ENCODE results near the gene PDGFRB. TPM values are rescaled to one million over a fixed set of nuclear protein-coding genes. Genes with fewer than 3 reads are reported as not detected.

PDGFRB gene
- total RNA-seq, 6 experiments from 2014 or later, result 6.8 to 19.5 (median 9.4) TPM

DNA sequence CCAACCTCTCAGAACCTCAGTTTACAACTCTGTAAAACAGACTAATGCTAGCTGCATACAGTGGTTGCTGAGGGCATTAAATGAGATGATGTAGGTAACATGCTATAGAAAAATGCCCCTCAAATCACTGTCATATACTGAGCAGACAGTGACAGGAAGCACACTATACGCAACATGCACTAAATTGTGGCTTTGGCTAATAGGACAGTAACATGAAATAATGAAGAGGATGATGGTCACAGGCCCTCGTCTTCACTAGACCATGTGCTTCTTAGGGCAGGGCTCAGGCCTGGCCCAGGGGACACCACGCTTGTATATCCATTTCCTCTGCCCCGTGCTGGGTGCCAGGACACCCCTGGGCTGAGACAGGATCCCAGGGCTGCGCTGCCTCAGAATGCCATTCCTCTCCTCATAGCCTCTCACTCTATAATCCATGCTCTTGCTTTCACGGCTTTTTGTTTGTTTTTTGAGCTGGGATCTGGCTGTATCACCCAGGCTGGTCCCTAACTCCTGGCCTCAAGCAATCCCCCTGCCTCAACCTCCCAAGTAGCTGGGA, 88.2 kb downstream of the PDGFRB start:
- ATAC-seq, result no peak
- Histone ChIP-seq H3K4me3 (no peak overlapping the region), H3K4me1 (no peaks in the 10 kb centered on the region), H3K9me3 (no peaks in the 10 kb centered on the region), H3K36me3 (no peaks in the 10 kb centered on the region), H3K27me3 (no peaks in the 10 kb centered on the region), H3K27ac (no peak overlapping the region)
- TF ChIP-seq, protein P1, sequence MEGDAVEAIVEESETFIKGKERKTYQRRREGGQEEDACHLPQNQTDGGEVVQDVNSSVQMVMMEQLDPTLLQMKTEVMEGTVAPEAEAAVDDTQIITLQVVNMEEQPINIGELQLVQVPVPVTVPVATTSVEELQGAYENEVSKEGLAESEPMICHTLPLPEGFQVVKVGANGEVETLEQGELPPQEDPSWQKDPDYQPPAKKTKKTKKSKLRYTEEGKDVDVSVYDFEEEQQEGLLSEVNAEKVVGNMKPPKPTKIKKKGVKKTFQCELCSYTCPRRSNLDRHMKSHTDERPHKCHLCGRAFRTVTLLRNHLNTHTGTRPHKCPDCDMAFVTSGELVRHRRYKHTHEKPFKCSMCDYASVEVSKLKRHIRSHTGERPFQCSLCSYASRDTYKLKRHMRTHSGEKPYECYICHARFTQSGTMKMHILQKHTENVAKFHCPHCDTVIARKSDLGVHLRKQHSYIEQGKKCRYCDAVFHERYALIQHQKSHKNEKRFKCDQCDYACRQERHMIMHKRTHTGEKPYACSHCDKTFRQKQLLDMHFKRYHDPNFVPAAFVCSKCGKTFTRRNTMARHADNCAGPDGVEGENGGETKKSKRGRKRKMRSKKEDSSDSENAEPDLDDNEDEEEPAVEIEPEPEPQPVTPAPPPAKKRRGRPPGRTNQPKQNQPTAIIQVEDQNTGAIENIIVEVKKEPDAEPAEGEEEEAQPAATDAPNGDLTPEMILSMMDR (IDR thresholded peaks at IDR 0.05), result no peak
- TF ChIP-seq POLR2A (IDR thresholded peaks at IDR 0.05), result no peak
- WGBS (ENCODE audit: insufficient coverage, low coverage, low lambda C conversion rate, missing lambda C conversion rate), result no CpG with 5 or more reads among the region's 6 CpGs
- DNase-seq, result peak in 1 of 3 donors; percentile 32
- intact Hi-C loops (cut with DNase I), result no loop called here

- H3K4me1 ChIP-seq, result no peaks in the 10 kb centered on the region
- 67% methylated on average over 2 of the region's 2 CpGs for WGBS (ENCODE audit: insufficient coverage, low coverage, low lambda C conversion rate, missing lambda C conversion rate)
- intact Hi-C loops (cut with DNase I), result no loop called here
- no peaks in the 10 kb centered on the region for H3K9me3 ChIP-seq
- no peak overlapping the region for H3K4me3 ChIP-seq
- H3K27ac ChIP-seq, result no peak overlapping the region
- ATAC-seq (no peak), DNase-seq (peak in 1 of 3 donors; percentile 38)
- no peaks in the 10 kb centered on the region for H3K36me3 ChIP-seq
- TF ChIP-seq POLR2A (IDR thresholded peaks at IDR 0.05), result no peak
- TF ChIP-seq, protein P1 (IDR thresholded peaks at IDR 0.05), result no peak
- H3K27me3 ChIP-seq, result no peaks in the 10 kb centered on the region
Measured at GRCh38 chr5:150066901-150067396, 88.7 kb downstream of the PDGFRB start.

GRCh38 chr5:150066436-150066835, 89.2 kb downstream of the PDGFRB start:
- TF ChIP-seq, protein P1 (IDR thresholded peaks at IDR 0.05), result no peak
- no peak for TF ChIP-seq POLR2A (IDR thresholded peaks at IDR 0.05)
- no peak for ATAC-seq
- Histone ChIP-seq H3K36me3 (no peaks in the 10 kb centered on the region), H3K27ac (no peak overlapping the region), H3K4me1 (no peaks in the 10 kb centered on the region), H3K4me3 (no peak overlapping the region), H3K9me3 (no peaks in the 10 kb centered on the region), H3K27me3 (no peaks in the 10 kb centered on the region)
- intact Hi-C loops (cut with DNase I), result no loop called here
- no peak for DNase-seq
- 70% methylated on average over 2 of the region's 5 CpGs for WGBS (ENCODE audit: insufficient coverage, low coverage, low lambda C conversion rate, missing lambda C conversion rate)

DNA sequence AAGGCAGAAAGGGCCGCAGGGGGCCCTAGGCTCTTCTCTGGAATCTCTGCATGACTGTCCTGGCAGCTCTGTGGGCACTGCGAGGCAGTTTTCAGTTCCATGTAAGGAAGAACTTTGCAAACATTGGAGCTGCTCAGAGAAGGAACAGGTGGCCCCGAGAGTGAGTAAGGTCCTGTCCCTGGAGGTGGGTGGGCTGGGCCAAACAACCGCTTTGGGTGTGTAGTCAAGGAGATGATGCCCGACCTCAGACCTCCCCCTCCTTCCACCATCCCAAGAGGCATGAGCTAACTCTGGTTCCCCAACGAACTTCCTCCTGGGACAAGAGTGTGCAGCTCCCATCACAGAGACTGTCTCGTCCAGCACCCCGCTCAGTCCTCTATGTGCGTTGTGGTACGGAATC, 89.8 kb downstream of the PDGFRB start:
- Histone ChIP-seq H3K27me3 (no peaks in the 10 kb centered on the region), H3K27ac (no peak overlapping the region), H3K9me3 (no peaks in the 10 kb centered on the region), H3K36me3 (no peaks in the 10 kb centered on the region), H3K4me1 (no peaks in the 10 kb centered on the region), H3K4me3 (no peak overlapping the region)
- ATAC-seq, result peak; percentile 41 to 47 (median 45)
- no peak for DNase-seq
- no peak for TF ChIP-seq POLR2A (IDR thresholded peaks at IDR 0.05)
- TF ChIP-seq, protein P1 (IDR thresholded peaks at IDR 0.05), result no peak
- intact Hi-C loops (cut with DNase I), result no loop called here
- WGBS (ENCODE audit: insufficient coverage, low coverage, low lambda C conversion rate, missing lambda C conversion rate), result 50% methylated on average over 2 of the region's 10 CpGs

All from right lobe of liver (tissue), 6 donors.